Stomach (tissue), 4 donors: ENCODE measurements around the gene SPANXD.

Source experiments
- CTCF ChIP-seq, 7 experiments: fragments of 450-650 bp in 4 of 7; fragments of 200-600 bp in 3 of 7; sonication (generic) in 3 of 7; IDR thresholded peaks; one replicate each; pipeline ENCODE4 v1.5.1; 2016 to 2019; ENCODE audit warnings: antibody characterized with exemption in 7 of 7, control low read depth in 2 of 7, mild to moderate bottlenecking in 1 of 7
- POLR2AphosphoS5 ChIP-seq, 3 donors: sonication (generic); formaldehyde crosslinking; IDR thresholded peaks; one replicate each; pipeline ENCODE4 v1.6.1; 2016; ENCODE audit warnings: antibody characterized with exemption in 3 of 3

GRCh38 chrX:141701072-141701471 lies 2.5 kb upstream of the SPANXD start:
- TF ChIP-seq POLR2AphosphoS5 (IDR thresholded peaks at IDR 0.05) (no peak), CTCF (IDR thresholded peaks at IDR 0.05) (no peak)
